OCI-LY1 (cell line): ENCODE data around the gene MECP2.

Experiments
- CTCF ChIP-seq: fragments of 200-600 bp; sonication (generic), shearing (Covaris generic); IDR thresholded peaks from 2 replicates; pipeline ENCODE4 v1.5.1; 2017; ENCODE audit warnings: mild to moderate bottlenecking, antibody characterized with exemption, low read length, moderate library complexity, mixed read lengths
- EZH2 ChIP-seq: fragments of 200-600 bp; sonication (generic), shearing (Covaris generic); IDR thresholded peaks from 2 replicates; pipeline ENCODE4 v1.8.0; 2017; ENCODE audit warnings: borderline replicate concordance, mixed run types, mild to moderate bottlenecking, antibody characterized with exemption, low read length, moderate library complexity, mixed read lengths

GRCh38 chrX:154026136-154027021 is 71.1 kb downstream of the MECP2 start:
- TF ChIP-seq CTCF, result no peak
- TF ChIP-seq EZH2, result no peak
